H1 (cell line): ENCODE data around the gene IP6K3. TPM values are rescaled to one million over a fixed set of nuclear protein-coding genes. Genes with fewer than 3 reads are reported as not detected.

Experiments
- CTCF ChIA-PET: fragments of 300-600 bp; sonication (Branson Sonifier 250); formaldehyde crosslinking; loops from one replicate; lab custom pipeline; 2021; ENCODE audit not compliant: partially characterized antibody; lab: Charles Lee
- POLR2A ChIA-PET: fragments of 300-600 bp; sonication (Branson Sonifier 250); formaldehyde crosslinking; loops from one replicate; lab custom pipeline; 2021; ENCODE audit warnings: inconsistent platforms; ENCODE audit not compliant: partially characterized antibody; lab: Charles Lee
- DNase-seq, 2 experiments: peaks; one replicate each; pipeline versions ENCODE4 v3.0.0 to v3.0.0-alpha.2; 2010 to 2022; ENCODE audit warnings: low spot score in 2 of 2, low read depth in 1 of 2, mixed read lengths in 1 of 2
- FAIRE-seq: peaks from 2 replicates; lab custom pipeline; 2011; peaks lifted over from hg19 to GRCh38; lab: Jason Lieb, UNC
- H2AFZ ChIP-seq: 2 replicates; pipeline ENCODE4 v1.8.1; 2012; ENCODE audit warnings: low read length, inconsistent platforms
- H2AK5ac ChIP-seq: 2 replicates; pipeline ENCODE4 v1.6.1; 2013; ENCODE audit warnings: low read depth, low read length
- H2BK120ac ChIP-seq: replicated peaks from 2 replicates; pipeline ENCODE3; 2013; ENCODE audit warnings: low read depth, low read length, inconsistent platforms
- H2BK12ac ChIP-seq: 2 replicates; pipeline ENCODE4 v1.6.1; 2013; ENCODE audit warnings: low read depth, low read length
- H2BK15ac ChIP-seq: 2 replicates; pipeline ENCODE4 v1.6.1; 2013; ENCODE audit warnings: low read length
- H2BK20ac ChIP-seq: 2 replicates; pipeline ENCODE4 v1.6.1; 2013; ENCODE audit warnings: low read length
- H2BK5ac ChIP-seq: 2 replicates; pipeline ENCODE4 v1.6.1; 2013; ENCODE audit warnings: low read depth, low read length
- H3K14ac ChIP-seq: 2 replicates; pipeline ENCODE4 v1.6.1; 2013; ENCODE audit warnings: inconsistent platforms; ENCODE audit not compliant: insufficient read length
- H3K18ac ChIP-seq: 2 replicates; pipeline ENCODE4 v1.6.1; 2013; ENCODE audit warnings: low read length; ENCODE audit errors: extremely low read depth
- H3K23ac ChIP-seq: 2 replicates; pipeline ENCODE4 v1.6.1; 2013; ENCODE audit warnings: inconsistent platforms; ENCODE audit not compliant: insufficient read length
- H3K23me2 ChIP-seq: 2 replicates; pipeline ENCODE4 v1.6.1; 2013; ENCODE audit warnings: low read depth, low read length
- H3K27ac ChIP-seq: 2 replicates; pipeline ENCODE4 v1.6.1; 2011; ENCODE audit warnings: low read depth, low read length, inconsistent platforms
- H3K27me3 ChIP-seq, 4 experiments: replicated peaks in 1 of 4; 1 replicate in 1 of 4; 2 replicates in 3 of 4; pipeline versions ENCODE4 v1.6.1 to v1.8.1; 2011 to 2013; ENCODE audit warnings: low read length in 3 of 4, mild to moderate bottlenecking in 3 of 4, inconsistent platforms in 2 of 4, mixed read lengths in 2 of 4, moderate library complexity in 1 of 4; ENCODE audit not compliant: control insufficient read depth in 3 of 4, insufficient read depth in 3 of 4; ENCODE audit errors: extremely low read depth in 1 of 4
- H3K36me3 ChIP-seq, 4 experiments: 2 replicates each; pipeline versions ENCODE4 v1.6.1 to v1.8.1; 2011 to 2013; ENCODE audit warnings: mild to moderate bottlenecking in 4 of 4, low read length in 3 of 4, moderate library complexity in 2 of 4, control low read depth in 1 of 4, inconsistent platforms in 1 of 4; ENCODE audit not compliant: insufficient read depth in 4 of 4, control insufficient read depth in 2 of 4
- H3K4ac ChIP-seq: replicated peaks from 2 replicates; pipeline ENCODE3; 2013; ENCODE audit warnings: low read length, low read depth, mixed read lengths, inconsistent platforms; ENCODE audit not compliant: insufficient read length
- H3K4me1 ChIP-seq, 4 experiments: replicated peaks in 1 of 4; 1 replicate in 1 of 4; 2 replicates in 3 of 4; pipeline versions ENCODE4 v1.6.1 to v1.8.1; 2011 to 2013; ENCODE audit warnings: low read length in 3 of 4, inconsistent platforms in 2 of 4, mixed read lengths in 1 of 4; ENCODE audit not compliant: insufficient read depth in 4 of 4, control insufficient read depth in 3 of 4
- H3K4me2 ChIP-seq, 2 experiments: 2 replicates each; pipeline versions ENCODE4 v1.6.1 to v1.8.1; 2011 to 2013; ENCODE audit warnings: low read depth in 2 of 2, low read length in 2 of 2, control low read depth in 1 of 2, inconsistent platforms in 1 of 2, mild to moderate bottlenecking in 1 of 2; ENCODE audit not compliant: insufficient read depth in 1 of 2
- H3K4me3 ChIP-seq, 4 experiments: fragments of 200-600, 300-600 bp in 1 of 4; sonication (generic), shearing (Covaris generic), sonication (Bioruptor Twin) in 1 of 4; 2 replicates each; pipeline versions ENCODE4 v1.5.1 to v1.8.1; 2011 to 2016; ENCODE audit warnings: low read length in 4 of 4, low read depth in 3 of 4, control low read depth in 2 of 4, inconsistent platforms in 2 of 4, mild to moderate bottlenecking in 2 of 4, mixed read lengths in 1 of 4, moderate library complexity in 1 of 4; ENCODE audit not compliant: insufficient read depth in 2 of 4; ENCODE audit errors: extremely low read depth in 1 of 4
- H3K56ac ChIP-seq: replicated peaks from 2 replicates; pipeline ENCODE3; 2013; ENCODE audit warnings: low read depth, mild to moderate bottlenecking, mixed read lengths, low read length, inconsistent platforms; ENCODE audit not compliant: insufficient read length
- H3K79me1 ChIP-seq: 2 replicates; pipeline ENCODE4 v1.6.1; 2013; ENCODE audit warnings: low read depth, low read length, control low read depth
- H3K79me2 ChIP-seq, 2 experiments: 2 replicates each; pipeline versions ENCODE4 v1.6.1 to v1.8.1; 2012 to 2013; ENCODE audit warnings: low read length in 2 of 2, mild to moderate bottlenecking in 2 of 2, inconsistent platforms in 1 of 2; ENCODE audit not compliant: insufficient read depth in 2 of 2, control insufficient read depth in 1 of 2
- H3K9ac ChIP-seq, 4 experiments: replicated peaks in 1 of 4; 1 replicate in 1 of 4; 2 replicates in 3 of 4; pipeline versions ENCODE4 v1.6.1 to v1.8.1; 2011 to 2013; ENCODE audit warnings: low read depth in 3 of 4, low read length in 3 of 4, control low read depth in 2 of 4, mild to moderate bottlenecking in 2 of 4, moderate library complexity in 2 of 4, inconsistent platforms in 1 of 4; ENCODE audit errors: extremely low read depth in 1 of 4
- H3K9me3 ChIP-seq, 2 experiments: 2 replicates each; pipeline versions ENCODE4 v1.6.1 to v1.8.1; 2012 to 2013; ENCODE audit warnings: mild to moderate bottlenecking in 2 of 2, moderate library complexity in 2 of 2, control low read depth in 1 of 2, inconsistent platforms in 1 of 2, low read depth in 1 of 2, low read length in 1 of 2, mixed read lengths in 1 of 2; ENCODE audit not compliant: insufficient read depth in 2 of 2
- H4K20me1 ChIP-seq, 2 experiments: replicated peaks in 1 of 2; 2 replicates each; pipeline versions ENCODE3 to v1.8.1; 2011 to 2013; ENCODE audit warnings: inconsistent platforms in 2 of 2, low read length in 2 of 2, mild to moderate bottlenecking in 1 of 2; ENCODE audit not compliant: insufficient read depth in 2 of 2, control insufficient read depth in 1 of 2
- H4K5ac ChIP-seq: 2 replicates; pipeline ENCODE4 v1.6.1; 2013; ENCODE audit warnings: low read length, low read depth, mixed read lengths, inconsistent platforms; ENCODE audit not compliant: insufficient read length
- H4K8ac ChIP-seq: 2 replicates; pipeline ENCODE4 v1.8.0; 2013; ENCODE audit warnings: mild to moderate bottlenecking, moderate library complexity, low read length, inconsistent platforms; ENCODE audit not compliant: insufficient read depth; ENCODE audit errors: extremely low read depth
- H4K91ac ChIP-seq: replicated peaks from 2 replicates; pipeline ENCODE3; 2013; ENCODE audit warnings: low read length, mixed read lengths, inconsistent platforms; ENCODE audit not compliant: insufficient read length
- CBX5 ChIP-seq: fragments of 300-800, 300-1000 bp; sonication (generic); IDR thresholded peaks from 2 replicates; pipeline ENCODE4 v1.7.1; 2016; ENCODE audit warnings: antibody characterized with exemption, low read length, low read depth
- CEBPB ChIP-seq: IDR thresholded peaks from 2 replicates; pipeline ENCODE4 v1.6.1; 2012; ENCODE audit warnings: low read depth, low read length
- CHD2 ChIP-seq: IDR thresholded peaks from 2 replicates; pipeline ENCODE4 v1.6.1; 2012; ENCODE audit warnings: low read length, improper control_type of control experiment
- CREB1 ChIP-seq: IDR thresholded peaks from 2 replicates; pipeline ENCODE4 v1.6.1; 2012; ENCODE audit warnings: inconsistent platforms
- EP300 ChIP-seq, 2 experiments: IDR thresholded peaks; 1 replicate in 1 of 2; 2 replicates in 1 of 2; pipeline ENCODE4 v1.6.1; 2011 to 2012; ENCODE audit warnings: low read depth in 2 of 2, low read length in 2 of 2, mild to moderate bottlenecking in 2 of 2, borderline replicate concordance in 1 of 2, inconsistent platforms in 1 of 2, moderate library complexity in 1 of 2
- FOSL1 ChIP-seq: IDR thresholded peaks from 2 replicates; pipeline ENCODE4 v1.6.1; 2011; ENCODE audit warnings: mild to moderate bottlenecking, low read depth, low read length, moderate library complexity; ENCODE audit not compliant: insufficient read depth
- HDAC2 ChIP-seq, 2 experiments: fragments of 300-600 bp in 1 of 2; sonication (generic) in 1 of 2; IDR thresholded peaks; 2 replicates each; pipeline ENCODE4 v1.6.1; 2011 to 2012; ENCODE audit warnings: low read depth in 2 of 2, low read length in 2 of 2, mild to moderate bottlenecking in 2 of 2, moderate library complexity in 2 of 2, borderline replicate concordance in 1 of 2, inconsistent platforms in 1 of 2
- NANOG ChIP-seq: IDR thresholded peaks from 2 replicates; pipeline ENCODE4 v1.6.1; 2011; ENCODE audit warnings: low read length, low read depth, mild to moderate bottlenecking, inconsistent platforms; ENCODE audit not compliant: insufficient read depth, poor library complexity, severe bottlenecking
- RBBP5 ChIP-seq: IDR thresholded peaks from 2 replicates; pipeline ENCODE4 v1.7.1; 2012; ENCODE audit warnings: low read depth, mild to moderate bottlenecking, inconsistent platforms, low read length, moderate library complexity, borderline replicate concordance
- RFX5 ChIP-seq: IDR thresholded peaks from 2 replicates; pipeline ENCODE4 v1.6.1; 2011; ENCODE audit warnings: low read depth, low read length, improper control_type of control experiment, borderline replicate concordance
- SRF ChIP-seq: IDR thresholded peaks from 2 replicates; pipeline ENCODE4 v1.6.1; 2011; ENCODE audit warnings: mild to moderate bottlenecking, low read depth, low read length, moderate library complexity
- WGBS, 2 experiments: shearing (Covaris generic) in 1 of 2; methylation state at CpG; one replicate each; pipeline versions ENCODE4 v1.1.6 to v1.1.7; 2013 to 2015; ENCODE audit warnings: low lambda C conversion rate in 2 of 2, mixed read lengths in 2 of 2, inconsistent platforms in 1 of 2, low coverage in 1 of 2, missing lambda C conversion rate in 1 of 2; ENCODE audit not compliant: insufficient replicate concordance in 2 of 2, insufficient coverage in 1 of 2, insufficient read length in 1 of 2; ENCODE audit errors: extremely low coverage in 1 of 2, missing lambda C conversion rate in 1 of 2; 5-methylcytosine and 5-hydroxymethylcytosine counted together
- polyA plus RNA-seq, 7 experiments: library from polyadenylated mRNA; depleted of rRNA in 3 of 7; stranded (reverse) in 5 of 7; unstranded in 2 of 7; fragments of >200 nt in 5 of 7; fragments of 200-250 nt in 2 of 7; gene quantifications; 1 replicate in 5 of 7; 2 replicates in 1 of 7; 4 replicates in 1 of 7; pipeline versions ENCODE4 v1.2.1 to v1.2.3, GENCODE V29; 2011 to 2013; ENCODE audit warnings: missing spikeins in 2 of 7, mixed read lengths in 2 of 7
- total RNA-seq: library from RNA; stranded (reverse); fragmentation: NEBNext Ultra II Directional; extraction: Animal tissue kit (Norgen Biotek cat#: 25700); gene quantifications from 2 replicates; pipeline ENCODE4 v1.2.1, GENCODE V29; 2021
- TF ChIP-seq, protein P1 (sequence below): IDR thresholded peaks from 2 replicates; pipeline ENCODE4 v1.6.1; 2011; ENCODE audit warnings: low read depth, mild to moderate bottlenecking, low read length; ENCODE audit not compliant: insufficient read depth

Gene IP6K3
- total and polyA plus RNA-seq, 2 of the 8 experiments (the other 6 are each of a cell fraction or from before 2014, with no cell fraction given), result 0.22 to 0.73 TPM

DNA sequence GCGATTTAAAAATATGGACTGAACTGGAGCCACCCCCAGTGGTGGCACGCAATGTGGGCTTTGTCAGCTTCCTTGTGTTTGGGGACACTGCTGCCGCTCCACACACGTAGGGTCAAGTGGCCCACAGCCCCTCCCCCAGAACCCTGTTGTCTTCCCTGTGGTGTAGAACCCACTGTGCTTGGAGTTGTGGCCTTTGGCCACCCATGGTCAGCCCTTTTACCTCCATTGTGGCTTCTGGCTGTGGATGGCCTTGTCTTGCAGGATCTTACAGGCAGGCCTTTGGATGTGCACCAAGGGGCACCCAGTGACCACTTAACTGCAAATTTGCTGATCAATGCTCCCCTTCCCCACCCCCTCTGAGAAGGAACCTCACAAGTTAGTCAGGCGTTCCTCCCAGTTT, 44.2 kb upstream of the IP6K3 start:
- no peaks in the 10 kb centered on the region for H3K27me3 ChIP-seq
- H2BK20ac ChIP-seq, result peak overlapping the region; percentile 91
- peak overlapping the region; percentile 53; the same call in 1 of the 2 replicates for H2BK15ac ChIP-seq
- no peak for FAIRE-seq
- H3K23ac ChIP-seq, result no peak overlapping the region
- peak overlapping the region; percentile 85; the same call in 1 of the 2 replicates for H2AK5ac ChIP-seq
- H3K36me3 ChIP-seq, result peaks cover 0 to 3% (median 0%) of the 10 kb centered on the region in 4 experiments; a peak in 1 of 8 replicates
- 81% methylated on average over 5 of the region's 5 CpGs; no CpG with 5 or more reads in 1 of the 2 experiments for WGBS, 2 experiments
- H3K4me3 ChIP-seq, result no peak overlapping the region
- peaks cover 20 to 65% (median 35%) of the 10 kb centered on the region in 4 experiments for H3K4me1 ChIP-seq
- H4K20me1 ChIP-seq, result peaks cover 0 to 2% of the 10 kb centered on the region in 2 experiments
- peak overlapping the region; percentile 20 for H4K5ac ChIP-seq
- H3K9me3 ChIP-seq, result no peaks in the 10 kb centered on the region
- peak overlapping the region; percentile 86; the same call in 1 of the 2 replicates for H2BK12ac ChIP-seq
- ChIA-PET CTCF (interaction anchor here (0.7 to 9.6 kb wide), 8 partner anchors 12 to 236 kb away, joined by 3 to 71 read pairs (median 4); partner anchors contain the start of gene UQCC2), POLR2A (interaction anchor here (0.9 to 2.0 kb wide), 3 partner anchors 9 to 19 kb away, joined by 3 to 9 read pairs (median 3); no protein-coding TSS in a partner anchor)
- peaks cover 2% of the 10 kb centered on the region for H3K23me2 ChIP-seq
- peak overlapping the region; percentile 82 for H3K18ac ChIP-seq
- peak overlapping the region; percentile 49; the same call in 1 of the 2 replicates for H3K27ac ChIP-seq
- no peak overlapping the region for H4K8ac ChIP-seq
- H2BK120ac ChIP-seq, result no peak overlapping the region
- peak overlapping the region; percentile 59 for H4K91ac ChIP-seq
- no peak overlapping the region for H3K14ac ChIP-seq
- no peak overlapping the region for H3K56ac ChIP-seq
- no peak overlapping the region for H2AFZ ChIP-seq
- H3K4me2 ChIP-seq, result peak overlapping the region; percentile 12 to 40; a peak in 3 of 4 replicates
- no peak overlapping the region for H3K9ac ChIP-seq
- no peak overlapping the region for H3K4ac ChIP-seq
- no peaks in the 10 kb centered on the region; the same call in 1 of the 2 replicates for H3K79me1 ChIP-seq
- H2BK5ac ChIP-seq, result peak overlapping the region; percentile 90
- no peak for DNase-seq
- H3K79me2 ChIP-seq, result peaks cover 11 to 25% of the 10 kb centered on the region in 2 experiments
- TF ChIP-seq FOSL1, result no peak
- no peak for TF ChIP-seq RFX5
- no peak for TF ChIP-seq SRF
- no peak for TF ChIP-seq CBX5
- TF ChIP-seq CREB1, result no peak
- TF ChIP-seq NANOG, result peak; percentile 81
- TF ChIP-seq CHD2, result no peak
- no peak for TF ChIP-seq RBBP5
- TF ChIP-seq EP300 (IDR thresholded peaks at IDR 0.05; ENCODE audit: borderline replicate concordance in 1 of 2, low read depth in 2 of 2, low read length in 2 of 2), result no peak
- TF ChIP-seq, protein P1, sequence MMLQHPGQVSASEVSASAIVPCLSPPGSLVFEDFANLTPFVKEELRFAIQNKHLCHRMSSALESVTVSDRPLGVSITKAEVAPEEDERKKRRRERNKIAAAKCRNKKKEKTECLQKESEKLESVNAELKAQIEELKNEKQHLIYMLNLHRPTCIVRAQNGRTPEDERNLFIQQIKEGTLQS, result no peak
- TF ChIP-seq CEBPB, result no peak
- 0 out of 4 replicates have a peak, but pooled peaks of 1 of the 2 experiments have one; percentile 31 for TF ChIP-seq HDAC2 (IDR thresholded peaks at IDR 0.05; ENCODE audit: borderline replicate concordance in 1 of 2, low read depth in 2 of 2, low read length in 2 of 2)
